Nephron (organoid): ENCODE measurements around the gene PTDSS2.
"Not testable (repeated sequence)": the region's sequence is repeated elsewhere in the genome, so short reads cannot be mapped to it uniquely, and the experiment has no call there.

Experiments
- H3K27ac Mint-ChIP-seq, 3 experiments: 2 replicates each; pipeline ENCODE4 v1.8.0; 2020; ENCODE audit warnings: mixed read lengths in 3 of 3, mild to moderate bottlenecking in 2 of 3, moderate library complexity in 1 of 3
- H3K27me3 Mint-ChIP-seq: 2 replicates; pipeline ENCODE4 v1.8.0; 2021; ENCODE audit warnings: low read depth, mild to moderate bottlenecking, moderate library complexity, mixed read lengths
- H3K36me3 Mint-ChIP-seq: 2 replicates; pipeline ENCODE4 v1.8.0; 2020; ENCODE audit warnings: low read depth, mixed read lengths
- H3K4me1 Mint-ChIP-seq: 2 replicates; pipeline ENCODE4 v1.8.0; 2020; ENCODE audit warnings: mixed read lengths
- H3K4me3 Mint-ChIP-seq, 3 experiments: 2 replicates each; pipeline ENCODE4 v1.8.0; 2020; ENCODE audit warnings: mild to moderate bottlenecking in 3 of 3, mixed read lengths in 3 of 3, moderate library complexity in 2 of 3
- H3K9me3 Mint-ChIP-seq: 2 replicates; pipeline ENCODE4 v1.8.0; 2020; ENCODE audit warnings: mixed read lengths
- TF ChIP-seq, protein P1 (sequence below), 3 experiments: fragments of 200-600 bp; sonication (generic); IDR thresholded peaks; one replicate each; pipeline ENCODE4 v1.5.0; 2021; ENCODE audit warnings: antibody characterized with exemption in 3 of 3; ENCODE audit not compliant: unreplicated experiment in 3 of 3

The PTDSS2 gene

GRCh38 chr11:422249-422656, 27.8 kb upstream of the PTDSS2 start:
- Mint-ChIP-seq H3K9me3 (peaks cover 5% of the 10 kb centered on the region), H3K36me3 (peaks cover 3% of the 10 kb centered on the region), H3K27me3 (peaks cover 40% of the 10 kb centered on the region), H3K27ac (no peak overlapping the region), H3K4me1 (no peaks in the 10 kb centered on the region), H3K4me3 (no peak overlapping the region)
- TF ChIP-seq, protein P1, sequence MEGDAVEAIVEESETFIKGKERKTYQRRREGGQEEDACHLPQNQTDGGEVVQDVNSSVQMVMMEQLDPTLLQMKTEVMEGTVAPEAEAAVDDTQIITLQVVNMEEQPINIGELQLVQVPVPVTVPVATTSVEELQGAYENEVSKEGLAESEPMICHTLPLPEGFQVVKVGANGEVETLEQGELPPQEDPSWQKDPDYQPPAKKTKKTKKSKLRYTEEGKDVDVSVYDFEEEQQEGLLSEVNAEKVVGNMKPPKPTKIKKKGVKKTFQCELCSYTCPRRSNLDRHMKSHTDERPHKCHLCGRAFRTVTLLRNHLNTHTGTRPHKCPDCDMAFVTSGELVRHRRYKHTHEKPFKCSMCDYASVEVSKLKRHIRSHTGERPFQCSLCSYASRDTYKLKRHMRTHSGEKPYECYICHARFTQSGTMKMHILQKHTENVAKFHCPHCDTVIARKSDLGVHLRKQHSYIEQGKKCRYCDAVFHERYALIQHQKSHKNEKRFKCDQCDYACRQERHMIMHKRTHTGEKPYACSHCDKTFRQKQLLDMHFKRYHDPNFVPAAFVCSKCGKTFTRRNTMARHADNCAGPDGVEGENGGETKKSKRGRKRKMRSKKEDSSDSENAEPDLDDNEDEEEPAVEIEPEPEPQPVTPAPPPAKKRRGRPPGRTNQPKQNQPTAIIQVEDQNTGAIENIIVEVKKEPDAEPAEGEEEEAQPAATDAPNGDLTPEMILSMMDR (IDR thresholded peaks at IDR 0.05; ENCODE audit: unreplicated experiment in 3 of 3), result no peak

DNA sequence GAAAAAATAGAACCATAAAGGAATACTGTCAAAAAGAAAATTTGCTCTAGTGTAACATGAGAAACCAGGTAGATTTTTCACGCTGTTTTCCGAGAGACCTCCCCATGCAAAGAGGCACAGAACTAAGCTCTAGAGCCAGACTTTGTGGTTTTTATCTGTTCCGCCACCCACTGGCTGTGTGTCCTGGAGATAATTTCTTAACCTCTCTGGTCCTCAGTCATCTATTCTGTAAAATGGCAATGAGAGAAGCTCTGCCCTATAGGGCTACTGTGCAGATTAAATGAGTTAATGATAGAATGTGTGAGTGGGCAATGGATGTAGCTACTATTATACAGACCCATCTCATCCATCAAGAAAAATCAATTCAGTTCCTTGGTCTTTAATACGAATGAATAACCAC, 25.8 kb upstream of the PTDSS2 start:
- H3K9me3 Mint-ChIP-seq, result peaks cover 5% of the 10 kb centered on the region

GRCh38 chr11:424766-425165, 25.3 kb upstream of the PTDSS2 start:
- H3K27me3 Mint-ChIP-seq, result peaks cover 25% of the 10 kb centered on the region
- H3K36me3 Mint-ChIP-seq, result not testable (repeated sequence)

More for the DNA sequence above, 25.8 kb upstream of the PTDSS2 start:
- Mint-ChIP-seq H3K4me1 (no peaks in the 10 kb centered on the region), H3K36me3 (peaks cover 3% of the 10 kb centered on the region), H3K27ac (no peak overlapping the region), H3K4me3 (no peak overlapping the region), H3K27me3 (peaks cover 25% of the 10 kb centered on the region)
- TF ChIP-seq, protein P1 (IDR thresholded peaks at IDR 0.05; ENCODE audit: unreplicated experiment in 3 of 3), result no peak

DNA sequence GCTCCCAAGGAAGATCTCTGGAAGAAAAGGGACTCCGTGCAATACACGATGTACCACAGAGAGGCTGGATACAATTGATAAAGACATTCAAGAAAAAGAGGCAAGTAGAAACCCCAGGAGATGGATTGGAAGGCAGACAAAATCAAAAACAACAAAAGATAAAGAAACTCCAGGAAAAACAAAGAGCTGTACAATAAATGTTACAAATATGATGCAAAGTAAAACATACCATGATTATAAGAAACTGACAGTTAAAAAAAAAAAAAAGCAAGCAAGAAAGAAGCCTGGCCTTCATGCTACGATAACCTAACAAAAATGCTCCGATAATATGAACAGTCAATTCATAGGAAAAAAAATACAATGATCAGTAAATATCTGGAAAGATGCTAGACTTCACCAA, 24.8 kb upstream of the PTDSS2 start:
- Mint-ChIP-seq H3K9me3 (peaks cover 5% of the 10 kb centered on the region), H3K36me3 (peaks cover 3% of the 10 kb centered on the region), H3K4me3 (no peak overlapping the region), H3K4me1 (no peaks in the 10 kb centered on the region), H3K27ac (no peak overlapping the region), H3K27me3 (peaks cover 21% of the 10 kb centered on the region)
- TF ChIP-seq, protein P1 (IDR thresholded peaks at IDR 0.05; ENCODE audit: unreplicated experiment in 3 of 3), result no peak

More at GRCh38 chr11:424766-425165, 25.3 kb upstream of the PTDSS2 start:
- H3K4me3 Mint-ChIP-seq, H3K9me3 Mint-ChIP-seq, H3K27ac Mint-ChIP-seq, H3K4me1 Mint-ChIP-seq: not testable (repeated sequence)

DNA sequence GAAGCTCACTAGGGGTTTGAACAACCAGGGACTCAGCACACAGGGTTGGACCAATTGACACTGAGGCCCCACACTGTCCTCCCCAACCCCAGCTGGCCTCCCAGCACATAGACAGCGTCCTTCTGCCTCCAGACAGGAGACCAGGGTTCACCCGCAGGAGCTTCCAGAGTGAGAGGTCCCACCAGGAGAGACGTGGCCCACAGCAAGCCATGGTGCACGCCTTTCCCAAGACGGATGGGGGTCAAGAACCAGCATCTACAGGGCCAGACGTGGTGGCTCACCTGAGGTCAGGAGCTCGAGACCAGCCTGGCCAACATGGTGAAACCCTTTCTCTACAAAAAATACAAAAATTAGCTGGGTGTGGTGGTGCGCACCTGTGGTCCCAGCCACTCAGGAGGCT, 23.2 kb upstream of the PTDSS2 start:
- H3K4me3 Mint-ChIP-seq, result no peak overlapping the region
- H3K9me3 Mint-ChIP-seq, result peaks cover 5% of the 10 kb centered on the region
- no peak overlapping the region for H3K27ac Mint-ChIP-seq
- peaks cover 3% of the 10 kb centered on the region for H3K36me3 Mint-ChIP-seq
- H3K4me1 Mint-ChIP-seq, result no peaks in the 10 kb centered on the region
- TF ChIP-seq, protein P1 (IDR thresholded peaks at IDR 0.05; ENCODE audit: unreplicated experiment in 3 of 3), result no peak
- peaks cover 21% of the 10 kb centered on the region for H3K27me3 Mint-ChIP-seq

- Mint-ChIP-seq H3K4me1 (no peaks in the 10 kb centered on the region), H3K4me3 (no peak overlapping the region), H3K9me3 (peaks cover 5% of the 10 kb centered on the region), H3K27me3 (peaks cover 17% of the 10 kb centered on the region), H3K27ac (no peak overlapping the region), H3K36me3 (peaks cover 3% of the 10 kb centered on the region)
- TF ChIP-seq, protein P1 (IDR thresholded peaks at IDR 0.05; ENCODE audit: unreplicated experiment in 3 of 3), result no peak
Measured at GRCh38 chr11:428295-428694, 21.8 kb upstream of the PTDSS2 start.
